Stimulated activated naive CD8-positive, alpha-beta T cell treated with anti-CD3 and anti-CD28 coated beads, Interleukin-15, amount 100 ng/mL, for 72 hours (primary cell): Measurements from ENCODE around the gene PEX5L.

Experiments
- ATAC-seq: fragments of 150-1000 bp; cut with Tn5 transposase; 2 replicates; pipeline ENCODE4 v1.10.0; 2021; ENCODE audit warnings: mild to moderate bottlenecking, moderate library complexity
- DNase-seq, 2 donors: peaks; one replicate each; pipeline ENCODE4 v3.0.0; 2021 to 2022
- H3K27ac Mint-ChIP-seq, 2 donors: one replicate each; pipeline ENCODE4 v1.8.0; 2022; ENCODE audit warnings: mild to moderate bottlenecking in 2 of 2, mixed read lengths in 2 of 2, moderate library complexity in 2 of 2
- H3K27me3 Mint-ChIP-seq: one replicate; pipeline ENCODE4 v1.8.0; 2022; ENCODE audit warnings: mixed read lengths
- H3K4me1 Mint-ChIP-seq: one replicate; pipeline ENCODE4 v1.8.0; 2022; ENCODE audit warnings: mild to moderate bottlenecking, mixed read lengths
- H3K4me3 Mint-ChIP-seq, 2 donors: one replicate each; pipeline ENCODE4 v1.8.0; 2022; ENCODE audit warnings: mild to moderate bottlenecking in 2 of 2, mixed read lengths in 2 of 2, moderate library complexity in 1 of 2
- H3K9me3 Mint-ChIP-seq, 2 donors: one replicate each; pipeline ENCODE4 v1.8.0; 2022; ENCODE audit warnings: mixed read lengths in 2 of 2

The PEX5L gene

GRCh38 chr3:179953993-179954870 lies 82.5 kb downstream of the PEX5L start:
- H3K4me1 Mint-ChIP-seq = peaks cover 6% of the 10 kb centered on the region
- ATAC-seq (no peak), DNase-seq (no peak)
- H3K27ac Mint-ChIP-seq = no peak overlapping the region
- H3K27me3 Mint-ChIP-seq = peaks cover 17% of the 10 kb centered on the region
- no peaks in the 10 kb centered on the region for H3K9me3 Mint-ChIP-seq
- no peak overlapping the region for H3K4me3 Mint-ChIP-seq

GRCh38 chr3:179950840-179951239 lies 85.9 kb downstream of the PEX5L start:
- H3K4me1 Mint-ChIP-seq = no peaks in the 10 kb centered on the region
- no peak overlapping the region for H3K27ac Mint-ChIP-seq
- H3K9me3 Mint-ChIP-seq = no peaks in the 10 kb centered on the region
- no peak overlapping the region for H3K4me3 Mint-ChIP-seq
- H3K27me3 Mint-ChIP-seq = peaks cover 14% of the 10 kb centered on the region
- DNase-seq (no peak), ATAC-seq (no peak)

- Mint-ChIP-seq H3K4me3 (no peak overlapping the region), H3K4me1 (no peaks in the 10 kb centered on the region), H3K9me3 (no peaks in the 10 kb centered on the region), H3K27ac (no peak overlapping the region), H3K27me3 (peaks cover 18% of the 10 kb centered on the region)
- DNase-seq (no peak), ATAC-seq (no peak)
Observed at GRCh38 chr3:179949869-179950268, 86.9 kb downstream of the PEX5L start.

- no peaks in the 10 kb centered on the region for H3K9me3 Mint-ChIP-seq
- H3K27me3 Mint-ChIP-seq = peaks cover 18% of the 10 kb centered on the region
- no peak overlapping the region for H3K4me3 Mint-ChIP-seq
- H3K27ac Mint-ChIP-seq = no peak overlapping the region
- ATAC-seq = no peak
- DNase-seq = no peak
- H3K4me1 Mint-ChIP-seq = no peaks in the 10 kb centered on the region
Observed at GRCh38 chr3:179949412-179949811, 87.3 kb downstream of the PEX5L start.

GRCh38 chr3:179948740-179949139 lies 88.0 kb downstream of the PEX5L start:
- Mint-ChIP-seq H3K27ac (no peak overlapping the region), H3K9me3 (no peaks in the 10 kb centered on the region), H3K4me3 (no peak overlapping the region), H3K27me3 (peaks cover 18% of the 10 kb centered on the region), H3K4me1 (no peaks in the 10 kb centered on the region)
- DNase-seq (no peak), ATAC-seq (no peak)

- ATAC-seq (no peak), DNase-seq (no peak)
- Mint-ChIP-seq H3K4me1 (peaks cover 6% of the 10 kb centered on the region), H3K27ac (no peak overlapping the region), H3K9me3 (no peaks in the 10 kb centered on the region), H3K4me3 (no peak overlapping the region), H3K27me3 (peaks cover 20% of the 10 kb centered on the region)
Observed at GRCh38 chr3:179945569-179945968, 91.2 kb downstream of the PEX5L start.

- Mint-ChIP-seq H3K27ac (no peak overlapping the region), H3K9me3 (no peaks in the 10 kb centered on the region), H3K27me3 (peaks cover 31% of the 10 kb centered on the region), H3K4me1 (peaks cover 6% of the 10 kb centered on the region), H3K4me3 (no peak overlapping the region)
- DNase-seq (no peak), ATAC-seq (no peak)
Observed at GRCh38 chr3:179943117-179943880, 93.4 kb downstream of the PEX5L start.

- Mint-ChIP-seq H3K27ac (no peak overlapping the region), H3K27me3 (peaks cover 31% of the 10 kb centered on the region), H3K4me1 (peaks cover 6% of the 10 kb centered on the region), H3K9me3 (no peaks in the 10 kb centered on the region), H3K4me3 (peak overlapping the region; percentile 47 to 51)
- no peak for ATAC-seq
- no peak for DNase-seq
Observed at GRCh38 chr3:179942553-179943075, 94.1 kb downstream of the PEX5L start.

- ATAC-seq (no peak), DNase-seq (no peak)
- Mint-ChIP-seq H3K9me3 (no peaks in the 10 kb centered on the region), H3K4me3 (no peak overlapping the region), H3K27me3 (peaks cover 12% of the 10 kb centered on the region), H3K27ac (no peak overlapping the region), H3K4me1 (no peaks in the 10 kb centered on the region)
Observed at GRCh38 chr3:179935710-179936109, 101.0 kb downstream of the PEX5L start.

- H3K27me3 Mint-ChIP-seq = peaks cover 8% of the 10 kb centered on the region
- no peaks in the 10 kb centered on the region for H3K4me1 Mint-ChIP-seq
- H3K4me3 Mint-ChIP-seq = no peak overlapping the region
- ATAC-seq = no peak
- no peak overlapping the region for H3K27ac Mint-ChIP-seq
- no peaks in the 10 kb centered on the region for H3K9me3 Mint-ChIP-seq
- DNase-seq = no peak
Observed at GRCh38 chr3:179933914-179934313, 102.8 kb downstream of the PEX5L start.

- H3K9me3 Mint-ChIP-seq = no peaks in the 10 kb centered on the region
- no peak overlapping the region for H3K4me3 Mint-ChIP-seq
- ATAC-seq (no peak), DNase-seq (no peak)
- no peak overlapping the region for H3K27ac Mint-ChIP-seq
- H3K4me1 Mint-ChIP-seq = no peaks in the 10 kb centered on the region
- H3K27me3 Mint-ChIP-seq = peaks cover 8% of the 10 kb centered on the region
Observed at GRCh38 chr3:179933080-179933479, 103.7 kb downstream of the PEX5L start.

- Mint-ChIP-seq H3K9me3 (no peaks in the 10 kb centered on the region), H3K27me3 (peaks cover 8% of the 10 kb centered on the region), H3K4me1 (no peaks in the 10 kb centered on the region), H3K4me3 (no peak overlapping the region), H3K27ac (no peak overlapping the region)
- DNase-seq (no peak), ATAC-seq (no peak)
Observed at GRCh38 chr3:179932674-179933073, 104.1 kb downstream of the PEX5L start.

GRCh38 chr3:179929091-179929529 lies 107.6 kb downstream of the PEX5L start:
- no peaks in the 10 kb centered on the region for H3K9me3 Mint-ChIP-seq
- H3K27ac Mint-ChIP-seq = no peak overlapping the region
- ATAC-seq (no peak), DNase-seq (peak; percentile 7 to 30)
- no peaks in the 10 kb centered on the region for H3K4me1 Mint-ChIP-seq
- H3K27me3 Mint-ChIP-seq = peaks cover 15% of the 10 kb centered on the region
- H3K4me3 Mint-ChIP-seq = no peak overlapping the region

GRCh38 chr3:179927191-179927590 lies 109.5 kb downstream of the PEX5L start:
- Mint-ChIP-seq H3K4me3 (no peak overlapping the region), H3K4me1 (no peaks in the 10 kb centered on the region), H3K9me3 (no peaks in the 10 kb centered on the region), H3K27me3 (peaks cover 15% of the 10 kb centered on the region), H3K27ac (no peak overlapping the region)
- ATAC-seq (peak; percentile 31), DNase-seq (no peak)

GRCh38 chr3:179921951-179922350 lies 114.8 kb downstream of the PEX5L start:
- no peak overlapping the region for H3K4me3 Mint-ChIP-seq
- ATAC-seq = no peak
- H3K9me3 Mint-ChIP-seq = no peaks in the 10 kb centered on the region
- no peak for DNase-seq
- no peaks in the 10 kb centered on the region for H3K4me1 Mint-ChIP-seq
- H3K27ac Mint-ChIP-seq = no peak overlapping the region
- H3K27me3 Mint-ChIP-seq = peaks cover 7% of the 10 kb centered on the region

GRCh38 chr3:179921500-179921899 lies 115.2 kb downstream of the PEX5L start:
- no peak overlapping the region for H3K4me3 Mint-ChIP-seq

More at GRCh38 chr3:179921500-179921899, 115.2 kb downstream of the PEX5L start:
- Mint-ChIP-seq H3K27ac (no peak overlapping the region), H3K27me3 (peaks cover 5% of the 10 kb centered on the region), H3K9me3 (no peaks in the 10 kb centered on the region), H3K4me1 (no peaks in the 10 kb centered on the region)
- DNase-seq (no peak), ATAC-seq (no peak)
